ENCODE measurements around the gene LAMP1. TPM values are rescaled to one million over a fixed set of nuclear protein-coding genes. Genes with fewer than 3 reads are reported as not detected.
"Not testable (repeated sequence)": the region's sequence is repeated elsewhere in the genome, so short reads cannot be mapped to it uniquely, and the experiment has no call there.

The LAMP1 gene
- total RNA-seq, 1 experiment from 2014 or later: 217 TPM

DNA sequence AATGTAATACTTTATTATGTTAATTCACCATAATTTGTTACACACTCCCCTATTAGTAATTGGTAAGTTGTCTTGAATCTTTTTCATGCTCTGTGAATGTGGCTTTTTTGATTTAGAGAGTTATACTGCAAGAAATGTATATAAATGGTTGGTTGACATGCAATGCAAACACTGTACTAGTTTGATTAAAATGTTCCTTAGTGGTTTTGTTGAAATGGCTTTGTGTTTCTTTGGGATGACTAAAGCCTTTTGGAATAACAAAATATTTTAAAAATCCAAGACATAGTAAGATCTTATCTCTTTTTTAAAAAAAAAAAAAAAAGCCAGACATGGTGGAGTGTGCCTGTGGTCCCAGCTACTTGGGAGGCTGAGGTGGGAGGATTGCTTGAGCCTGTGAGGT lies 10.5 kb downstream of the LAMP1 start:
- Histone ChIP-seq H3K36me3 (peaks cover 18% of the 10 kb centered on the region), H3K9me3 (replicated peaks) (no peaks in the 10 kb centered on the region), H3K27me3 (replicated peaks) (no peaks in the 10 kb centered on the region), H3K27ac (no peak overlapping the region), H3K4me1 (replicated peaks) (no peaks in the 10 kb centered on the region), H3K4me3 (no peak overlapping the region)
- no peak for DNase-seq (ENCODE audit: low read depth in 1 of 2, low spot score in 2 of 2)

DNA sequence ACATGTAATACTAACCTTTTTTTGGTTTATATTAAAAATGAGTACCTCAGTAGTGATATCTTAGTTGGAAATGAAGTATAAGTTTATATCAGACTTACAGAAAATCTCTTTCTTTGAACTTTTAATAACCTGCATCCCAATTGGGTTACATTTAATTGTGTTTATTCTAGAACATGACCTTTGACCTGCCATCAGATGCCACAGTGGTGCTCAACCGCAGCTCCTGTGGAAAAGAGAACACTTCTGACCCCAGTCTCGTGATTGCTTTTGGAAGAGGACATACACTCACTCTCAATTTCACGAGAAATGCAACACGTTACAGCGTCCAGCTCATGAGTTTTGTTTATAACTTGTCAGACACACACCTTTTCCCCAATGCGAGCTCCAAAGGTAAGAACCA lies 12.4 kb downstream of the LAMP1 start:
- Histone ChIP-seq H3K27me3 (replicated peaks) (no peaks in the 10 kb centered on the region), H3K4me3 (no peak overlapping the region), H3K4me1 (replicated peaks) (no peaks in the 10 kb centered on the region), H3K9me3 (replicated peaks) (no peaks in the 10 kb centered on the region), H3K36me3 (peaks cover 22% of the 10 kb centered on the region), H3K27ac (no peak overlapping the region)
- no peak for DNase-seq (ENCODE audit: low read depth in 1 of 2, low spot score in 2 of 2)

DNA sequence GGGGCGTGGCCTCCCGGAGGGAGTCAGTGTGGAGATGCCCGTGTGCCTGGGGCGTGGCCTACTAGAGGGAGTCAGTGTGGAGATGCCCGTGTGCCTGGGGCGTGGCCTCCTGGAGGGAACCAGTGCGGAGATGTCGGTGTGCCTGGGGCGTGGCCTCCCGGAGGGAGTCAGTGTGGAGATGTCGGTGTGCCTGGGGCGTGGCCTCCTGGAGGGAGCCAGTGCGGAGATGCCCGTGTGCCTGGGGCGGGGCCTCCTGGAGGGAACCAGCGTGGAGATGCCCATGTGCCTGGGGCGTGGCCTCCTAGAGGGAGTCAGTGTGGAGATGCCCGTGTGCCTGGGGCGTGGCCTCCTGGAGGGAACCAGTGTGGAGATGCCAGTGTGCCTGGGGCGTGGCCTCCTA lies 17.1 kb downstream of the LAMP1 start:
- not testable (repeated sequence) for H3K27me3 ChIP-seq (replicated peaks); H3K4me1 ChIP-seq (replicated peaks); H3K9me3 ChIP-seq (replicated peaks); H3K27ac ChIP-seq; H3K4me3 ChIP-seq; DNase-seq (ENCODE audit: low read depth in 1 of 2, low spot score in 2 of 2)
- peaks cover 26% of the 10 kb centered on the region for H3K36me3 ChIP-seq

DNA sequence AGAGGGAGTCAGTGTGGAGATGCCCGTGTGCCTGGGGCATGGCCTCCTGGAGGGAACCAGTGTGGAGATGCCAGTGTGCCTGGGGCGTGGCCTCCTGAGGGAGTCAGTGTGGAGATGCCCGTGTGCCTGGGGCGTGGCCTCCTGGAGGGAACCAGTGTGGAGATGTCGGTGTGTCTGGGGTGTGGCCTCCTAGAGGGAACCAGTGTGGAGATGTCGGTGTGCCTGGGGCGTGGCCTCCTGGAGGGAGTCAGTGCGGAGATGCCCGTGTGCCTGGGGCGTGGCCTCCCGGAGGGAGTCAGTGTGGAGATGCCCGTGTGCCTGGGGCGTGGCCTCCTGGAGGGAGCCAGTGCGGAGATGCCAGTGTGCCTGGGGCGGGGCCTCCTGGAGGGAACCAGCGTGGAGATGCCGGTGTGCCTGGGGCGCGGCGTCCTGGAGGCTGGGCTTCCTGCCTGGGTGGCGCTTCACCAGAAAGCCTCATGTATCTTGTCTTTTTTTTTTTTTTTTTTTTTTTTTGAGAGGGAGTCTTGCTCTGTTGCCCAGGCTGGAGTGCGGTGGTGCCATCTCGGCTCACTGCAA lies 17.9 kb downstream of the LAMP1 start:
- not testable (repeated sequence) for DNase-seq (ENCODE audit: low read depth in 1 of 2, low spot score in 2 of 2)

DNA sequence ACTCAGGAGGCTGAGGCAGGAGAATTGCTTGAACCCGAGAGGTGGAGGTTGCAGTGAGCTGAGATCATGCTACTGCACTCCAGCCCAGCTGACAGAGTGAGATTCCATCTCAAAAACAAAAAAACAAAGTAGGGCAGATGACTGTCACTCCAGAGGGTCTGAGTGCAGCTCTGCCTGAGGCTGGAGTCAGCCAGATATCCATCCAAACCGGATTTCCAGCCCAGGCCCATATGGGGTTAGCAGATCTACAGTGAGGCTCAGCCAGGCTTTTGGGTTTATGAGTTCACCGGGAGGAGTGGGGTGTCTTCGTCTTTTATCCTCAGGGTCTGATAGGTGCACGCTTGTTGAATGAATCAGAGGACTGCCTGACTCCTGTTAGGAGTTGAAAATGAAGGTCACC lies 19.0 kb downstream of the LAMP1 start:
- Histone ChIP-seq H3K4me1 (replicated peaks) (no peaks in the 10 kb centered on the region), H3K36me3 (peaks cover 28% of the 10 kb centered on the region), H3K9me3 (replicated peaks) (no peaks in the 10 kb centered on the region), H3K27ac (no peak overlapping the region), H3K27me3 (replicated peaks) (no peaks in the 10 kb centered on the region), H3K4me3 (no peak overlapping the region)
- DNase-seq (ENCODE audit: low read depth in 1 of 2, low spot score in 2 of 2): no peak

More for the DNA sequence above, 17.9 kb downstream of the LAMP1 start:
- not testable (repeated sequence) for H3K4me3 ChIP-seq; H3K9me3 ChIP-seq (replicated peaks); H3K27ac ChIP-seq; H3K4me1 ChIP-seq (replicated peaks); H3K27me3 ChIP-seq (replicated peaks)
- peaks cover 24% of the 10 kb centered on the region for H3K36me3 ChIP-seq

DNA sequence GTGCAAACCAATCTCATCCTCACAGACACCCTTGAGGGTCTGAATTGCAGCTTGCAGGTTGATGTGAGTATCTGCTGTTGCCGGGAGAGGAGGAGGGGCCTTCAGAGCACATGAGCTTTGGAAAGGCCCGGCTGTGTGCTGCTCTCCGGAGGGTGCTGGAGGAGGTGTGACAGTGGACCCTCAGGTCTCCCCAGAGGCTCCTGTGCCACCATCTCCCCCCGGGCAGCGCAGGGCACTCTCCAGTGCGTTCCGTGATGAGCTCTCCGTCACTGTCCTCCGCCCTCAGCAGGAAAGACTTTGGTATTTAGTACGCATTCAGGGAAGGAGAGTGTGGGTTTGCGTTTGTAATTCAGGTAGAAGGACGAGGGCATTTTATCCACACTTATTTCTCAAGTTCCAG lies 20.0 kb downstream of the LAMP1 start:
- no peak overlapping the region for H3K27ac ChIP-seq
- no peaks in the 10 kb centered on the region for H3K4me1 ChIP-seq (replicated peaks)
- H3K9me3 ChIP-seq (replicated peaks): no peaks in the 10 kb centered on the region
- H3K36me3 ChIP-seq: peaks cover 31% of the 10 kb centered on the region
- no peak for DNase-seq (ENCODE audit: low read depth in 1 of 2, low spot score in 2 of 2)
- no peak overlapping the region for H3K4me3 ChIP-seq
- H3K27me3 ChIP-seq (replicated peaks): no peaks in the 10 kb centered on the region

DNA sequence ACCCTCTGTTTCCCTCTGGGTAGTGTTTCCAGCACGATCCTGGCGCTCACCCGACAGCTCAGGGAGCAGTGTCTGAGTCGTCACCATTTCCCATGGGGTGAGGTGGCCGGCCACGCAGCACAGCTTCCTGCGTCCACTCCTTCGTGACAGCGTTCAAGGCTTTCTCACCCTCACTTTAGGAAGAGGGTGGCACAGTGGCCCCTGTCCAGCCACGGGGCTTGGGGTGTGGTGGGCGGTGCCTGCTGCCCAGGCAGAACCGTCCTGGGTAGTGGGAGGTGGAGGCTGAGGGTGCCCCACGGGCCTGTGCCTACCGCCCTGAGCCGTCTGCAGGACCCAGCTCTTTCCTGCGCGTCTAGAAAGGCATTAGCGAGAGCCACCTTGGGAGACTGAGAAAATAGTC lies 21.9 kb downstream of the LAMP1 start:
- Histone ChIP-seq H3K36me3 (peaks cover 35% of the 10 kb centered on the region), H3K9me3 (replicated peaks) (no peaks in the 10 kb centered on the region)
- DNase-seq (ENCODE audit: low read depth in 1 of 2, low spot score in 2 of 2): no peak

DNA sequence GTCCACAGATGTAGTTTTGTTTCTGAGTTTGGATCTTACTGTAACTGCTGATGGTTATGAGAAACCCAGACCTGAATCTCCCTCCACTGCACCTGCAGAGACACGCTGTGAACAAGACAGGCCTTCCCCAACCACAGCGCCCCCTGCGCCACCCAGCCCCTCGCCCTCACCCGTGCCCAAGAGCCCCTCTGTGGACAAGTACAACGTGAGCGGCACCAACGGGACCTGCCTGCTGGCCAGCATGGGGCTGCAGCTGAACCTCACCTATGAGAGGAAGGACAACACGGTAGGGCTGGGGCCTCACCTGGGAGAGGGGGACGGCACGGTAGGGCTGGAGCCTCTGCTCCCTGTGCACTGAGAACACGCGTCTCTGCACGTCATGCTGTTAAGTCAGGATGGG lies 22.3 kb downstream of the LAMP1 start:
- H3K4me3 ChIP-seq: no peak overlapping the region
- peaks cover 36% of the 10 kb centered on the region for H3K36me3 ChIP-seq
- H3K27ac ChIP-seq: no peak overlapping the region
- H3K27me3 ChIP-seq (replicated peaks): no peaks in the 10 kb centered on the region
- DNase-seq (ENCODE audit: low read depth in 1 of 2, low spot score in 2 of 2): no peak
- H3K4me1 ChIP-seq (replicated peaks): no peaks in the 10 kb centered on the region
- H3K9me3 ChIP-seq (replicated peaks): no peaks in the 10 kb centered on the region

More for the DNA sequence above, 21.9 kb downstream of the LAMP1 start:
- Histone ChIP-seq H3K27me3 (replicated peaks) (no peaks in the 10 kb centered on the region), H3K4me3 (no peak overlapping the region), H3K4me1 (replicated peaks) (no peaks in the 10 kb centered on the region), H3K27ac (no peak overlapping the region)

DNA sequence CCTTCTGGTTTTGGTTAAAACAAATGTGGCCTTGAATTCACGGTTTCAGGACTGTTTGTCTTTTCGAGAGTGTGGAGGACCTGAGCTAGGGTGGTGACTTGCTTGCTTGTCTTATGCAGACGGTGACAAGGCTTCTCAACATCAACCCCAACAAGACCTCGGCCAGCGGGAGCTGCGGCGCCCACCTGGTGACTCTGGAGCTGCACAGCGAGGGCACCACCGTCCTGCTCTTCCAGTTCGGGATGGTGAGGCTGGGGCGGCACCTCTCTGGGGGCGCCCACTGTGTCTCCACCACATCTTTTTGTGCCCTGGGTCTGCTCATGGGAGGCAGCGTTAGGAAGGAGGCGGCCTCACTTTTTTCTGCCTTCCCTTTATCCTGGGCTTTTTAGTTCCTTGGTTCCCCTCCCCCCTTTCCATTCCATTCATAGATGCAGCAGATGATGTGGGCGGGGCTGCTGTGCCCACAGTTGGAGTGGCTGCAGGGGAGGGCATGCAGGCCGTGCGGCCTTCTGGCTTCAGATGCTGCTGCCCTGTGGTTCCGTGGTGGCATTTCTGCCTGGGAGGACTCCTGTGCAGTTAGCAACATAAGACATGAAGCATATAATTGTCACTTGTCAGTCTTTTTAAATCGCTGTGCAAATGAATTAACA lies 23.3 kb downstream of the LAMP1 start:
- H3K9me3 ChIP-seq (replicated peaks): no peaks in the 10 kb centered on the region
- no peak overlapping the region for H3K4me3 ChIP-seq
- no peak overlapping the region for H3K27ac ChIP-seq
- no peaks in the 10 kb centered on the region for H3K27me3 ChIP-seq (replicated peaks)
- DNase-seq (ENCODE audit: low read depth in 1 of 2, low spot score in 2 of 2): no peak
- H3K36me3 ChIP-seq: peaks cover 39% of the 10 kb centered on the region
- no peaks in the 10 kb centered on the region for H3K4me1 ChIP-seq (replicated peaks)

DNA sequence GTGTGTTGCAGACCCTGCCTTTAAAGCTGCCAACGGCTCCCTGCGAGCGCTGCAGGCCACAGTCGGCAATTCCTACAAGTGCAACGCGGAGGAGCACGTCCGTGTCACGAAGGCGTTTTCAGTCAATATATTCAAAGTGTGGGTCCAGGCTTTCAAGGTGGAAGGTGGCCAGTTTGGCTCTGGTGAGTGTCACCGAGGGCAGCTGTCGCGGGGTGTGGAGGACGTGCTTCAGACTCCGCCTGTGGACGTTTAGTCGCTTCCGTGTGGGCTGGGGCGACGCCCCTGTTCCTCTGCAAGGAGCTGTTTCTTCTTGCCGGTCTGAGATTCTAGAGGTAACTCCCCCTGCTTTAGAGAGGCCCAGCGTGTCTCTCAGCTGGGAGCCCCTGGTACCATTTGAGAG lies 24.5 kb downstream of the LAMP1 start:
- H3K4me1 ChIP-seq (replicated peaks): no peaks in the 10 kb centered on the region
- H3K27ac ChIP-seq: no peak overlapping the region
- H3K9me3 ChIP-seq (replicated peaks): no peaks in the 10 kb centered on the region
- H3K4me3 ChIP-seq: no peak overlapping the region
- no peak for DNase-seq (ENCODE audit: low read depth in 1 of 2, low spot score in 2 of 2)
- H3K27me3 ChIP-seq (replicated peaks): no peaks in the 10 kb centered on the region
- H3K36me3 ChIP-seq: peaks cover 39% of the 10 kb centered on the region

DNA sequence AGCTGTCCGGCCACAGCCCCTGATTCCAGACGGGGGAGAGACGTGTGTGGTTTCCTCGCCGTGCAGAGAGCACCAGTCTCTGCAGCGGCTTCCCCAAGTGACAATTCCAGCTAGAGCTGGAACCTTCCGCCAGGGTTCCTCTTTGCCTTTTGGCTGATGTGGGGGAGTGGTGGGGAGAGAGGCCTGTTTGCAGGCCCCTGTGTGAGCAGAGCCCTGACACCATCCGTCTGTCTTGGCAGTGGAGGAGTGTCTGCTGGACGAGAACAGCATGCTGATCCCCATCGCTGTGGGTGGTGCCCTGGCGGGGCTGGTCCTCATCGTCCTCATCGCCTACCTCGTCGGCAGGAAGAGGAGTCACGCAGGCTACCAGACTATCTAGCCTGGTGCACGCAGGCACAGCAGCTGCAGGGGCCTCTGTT lies 25.0 kb downstream of the LAMP1 start:
- no peak for DNase-seq (ENCODE audit: low read depth in 1 of 2, low spot score in 2 of 2)
- no peak overlapping the region for H3K27ac ChIP-seq
- H3K9me3 ChIP-seq (replicated peaks): no peaks in the 10 kb centered on the region
- H3K36me3 ChIP-seq: peaks cover 39% of the 10 kb centered on the region
- no peak overlapping the region for H3K4me3 ChIP-seq
- H3K27me3 ChIP-seq (replicated peaks): no peaks in the 10 kb centered on the region
- no peaks in the 10 kb centered on the region for H3K4me1 ChIP-seq (replicated peaks)

DNA sequence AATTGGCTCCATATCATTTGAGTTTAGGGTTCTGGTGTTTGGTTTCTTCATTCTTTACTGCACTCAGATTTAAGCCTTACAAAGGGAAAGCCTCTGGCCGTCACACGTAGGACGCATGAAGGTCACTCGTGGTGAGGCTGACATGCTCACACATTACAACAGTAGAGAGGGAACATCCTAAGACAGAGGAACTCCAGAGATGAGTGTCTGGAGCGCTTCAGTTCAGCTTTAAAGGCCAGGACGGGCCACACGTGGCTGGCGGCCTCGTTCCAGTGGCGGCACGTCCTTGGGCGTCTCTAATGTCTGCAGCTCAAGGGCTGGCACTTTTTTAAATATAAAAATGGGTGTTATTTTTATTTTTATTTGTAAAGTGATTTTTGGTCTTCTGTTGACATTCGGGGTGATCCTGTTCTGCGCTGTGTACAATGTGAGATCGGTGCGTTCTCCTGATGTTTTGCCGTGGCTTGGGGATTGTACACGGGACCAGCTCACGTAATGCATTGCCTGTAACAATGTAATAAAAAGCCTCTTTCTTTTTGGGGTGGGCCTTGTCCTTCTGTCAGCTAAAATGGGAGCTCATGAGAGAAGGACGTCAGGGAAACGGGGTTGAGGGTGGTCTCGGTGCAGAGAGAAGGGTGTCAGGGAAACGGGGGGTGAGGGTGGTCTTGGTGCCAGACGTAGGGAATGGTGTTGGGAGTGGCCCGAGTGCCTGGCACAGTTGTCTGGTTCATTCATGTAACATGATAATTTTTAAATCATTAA lies 26.0 kb downstream of the LAMP1 start:
- Histone ChIP-seq H3K4me1 (replicated peaks) (no peaks in the 10 kb centered on the region), H3K27ac (no peak overlapping the region), H3K36me3 (peaks cover 39% of the 10 kb centered on the region), H3K9me3 (replicated peaks) (no peaks in the 10 kb centered on the region), H3K27me3 (replicated peaks) (no peaks in the 10 kb centered on the region), H3K4me3 (no peak overlapping the region)
- DNase-seq (ENCODE audit: low read depth in 1 of 2, low spot score in 2 of 2): no peak

DNA sequence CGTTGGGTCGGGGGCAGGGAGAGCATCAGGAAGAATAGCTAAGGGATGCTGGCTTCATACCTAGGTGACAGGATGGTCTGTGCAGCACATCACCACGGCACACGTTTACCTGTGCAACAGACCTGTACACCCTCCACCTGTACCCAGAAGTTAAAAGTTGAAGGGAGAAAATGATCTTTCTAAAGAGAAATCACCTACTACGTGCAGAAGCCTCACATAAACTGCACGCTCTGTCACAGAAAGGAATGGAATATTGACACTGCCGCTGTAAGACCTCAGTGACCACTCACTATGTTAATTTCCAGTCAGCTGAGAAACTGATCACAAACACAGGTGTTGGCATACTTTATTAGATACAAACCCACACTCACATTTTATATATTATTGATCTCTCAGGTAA lies 26.8 kb downstream of the LAMP1 start:
- H3K4me1 ChIP-seq (replicated peaks): no peaks in the 10 kb centered on the region
- no peaks in the 10 kb centered on the region for H3K9me3 ChIP-seq (replicated peaks)
- no peak overlapping the region for H3K4me3 ChIP-seq
- H3K27ac ChIP-seq: no peak overlapping the region
- no peak for DNase-seq (ENCODE audit: low read depth in 1 of 2, low spot score in 2 of 2)
- H3K36me3 ChIP-seq: peaks cover 38% of the 10 kb centered on the region
- no peaks in the 10 kb centered on the region for H3K27me3 ChIP-seq (replicated peaks)

DNA sequence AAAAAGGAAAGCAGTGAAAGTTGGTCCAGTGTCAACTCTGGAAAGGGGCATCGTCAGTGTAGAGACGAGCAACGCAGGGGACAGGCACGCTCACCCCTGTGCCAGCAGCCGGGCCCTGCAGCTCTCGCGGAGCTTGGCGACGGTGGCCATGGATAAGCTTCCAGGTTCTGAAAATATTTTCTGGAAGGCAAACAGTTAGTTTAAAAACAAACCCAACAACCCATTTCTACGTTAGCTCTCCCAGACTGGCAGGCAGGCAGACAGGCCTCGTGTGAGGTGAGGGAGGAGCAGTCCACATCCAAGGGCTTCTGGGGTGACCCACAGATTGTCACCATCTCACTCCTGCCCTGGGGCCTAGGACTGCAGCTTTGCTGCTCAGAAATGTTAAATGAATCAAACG lies 27.4 kb downstream of the LAMP1 start:
- DNase-seq (ENCODE audit: low read depth in 1 of 2, low spot score in 2 of 2): no peak
- Histone ChIP-seq H3K4me3 (no peak overlapping the region), H3K27ac (no peak overlapping the region), H3K36me3 (peaks cover 34% of the 10 kb centered on the region), H3K9me3 (replicated peaks) (no peaks in the 10 kb centered on the region), H3K27me3 (replicated peaks) (no peaks in the 10 kb centered on the region), H3K4me1 (replicated peaks) (no peaks in the 10 kb centered on the region)
